Coronary artery (tissue), 2 donors: ENCODE data around the gene KCNIP1.

Experiments used
- DNase-seq: peaks from one replicate; pipeline ENCODE4 v3.0.0-alpha.2; 2017; ENCODE audit warnings: low spot score
- H3K27ac ChIP-seq, 2 donors: fragments of 200-600 bp; sonication (generic); one replicate each; pipeline ENCODE4 v1.5.1; 2016 to 2019
- H3K4me3 ChIP-seq: fragments of 200-600 bp; sonication (generic); 2 replicates; pipeline ENCODE4 v1.5.1; 2016; ENCODE audit warnings: mild to moderate bottlenecking, moderate library complexity
- CTCF ChIP-seq: fragments of 200-600 bp; sonication (generic); IDR thresholded peaks from one replicate; pipeline ENCODE4 v1.5.1; 2019; ENCODE audit warnings: antibody characterized with exemption

The KCNIP1 gene

GRCh38 chr5:170640731-170641588 lies 137.1 kb downstream of the KCNIP1 start:
- no peak overlapping the region for H3K4me3 ChIP-seq
- TF ChIP-seq CTCF: no peak
- peak; percentile 47 for DNase-seq
- no peak overlapping the region for H3K27ac ChIP-seq

GRCh38 chr5:170641589-170642031 lies 137.8 kb downstream of the KCNIP1 start:
- DNase-seq: peak; percentile 60
- no peak for TF ChIP-seq CTCF
- Histone ChIP-seq H3K27ac (no peak overlapping the region), H3K4me3 (no peak overlapping the region)

- H3K4me3 ChIP-seq: no peak overlapping the region
- no peak overlapping the region for H3K27ac ChIP-seq
- no peak for TF ChIP-seq CTCF
- DNase-seq: peak; percentile 38
These were observed 138.4 kb downstream of the KCNIP1 start for GRCh38 chr5:170642066-170642735.

- DNase-seq: peak; percentile 38
- H3K27ac ChIP-seq: no peak overlapping the region
- no peak overlapping the region for H3K4me3 ChIP-seq
- no peak for TF ChIP-seq CTCF
These were observed 139.1 kb downstream of the KCNIP1 start for GRCh38 chr5:170642776-170643436.

- Histone ChIP-seq H3K27ac (no peak overlapping the region), H3K4me3 (no peak overlapping the region)
- DNase-seq: peak; percentile 56
- TF ChIP-seq CTCF: no peak
These were observed 139.8 kb downstream of the KCNIP1 start for GRCh38 chr5:170643591-170643990.

GRCh38 chr5:170644501-170644900 lies 140.7 kb downstream of the KCNIP1 start:
- DNase-seq: peak; percentile 43
- Histone ChIP-seq H3K27ac (no peak overlapping the region), H3K4me3 (no peak overlapping the region)
- no peak for TF ChIP-seq CTCF
